AG08395 (cell line): ENCODE results near the gene OTULIN.
A peak's percentile ranks its signal among the peaks of the same experiment; 100 is the strongest.

Experiments
- DNase-seq: peaks from one replicate; pipeline ENCODE4 v3.0.0; 2012; ENCODE audit warnings: mixed read lengths, low spot score

Gene OTULIN

DNA sequence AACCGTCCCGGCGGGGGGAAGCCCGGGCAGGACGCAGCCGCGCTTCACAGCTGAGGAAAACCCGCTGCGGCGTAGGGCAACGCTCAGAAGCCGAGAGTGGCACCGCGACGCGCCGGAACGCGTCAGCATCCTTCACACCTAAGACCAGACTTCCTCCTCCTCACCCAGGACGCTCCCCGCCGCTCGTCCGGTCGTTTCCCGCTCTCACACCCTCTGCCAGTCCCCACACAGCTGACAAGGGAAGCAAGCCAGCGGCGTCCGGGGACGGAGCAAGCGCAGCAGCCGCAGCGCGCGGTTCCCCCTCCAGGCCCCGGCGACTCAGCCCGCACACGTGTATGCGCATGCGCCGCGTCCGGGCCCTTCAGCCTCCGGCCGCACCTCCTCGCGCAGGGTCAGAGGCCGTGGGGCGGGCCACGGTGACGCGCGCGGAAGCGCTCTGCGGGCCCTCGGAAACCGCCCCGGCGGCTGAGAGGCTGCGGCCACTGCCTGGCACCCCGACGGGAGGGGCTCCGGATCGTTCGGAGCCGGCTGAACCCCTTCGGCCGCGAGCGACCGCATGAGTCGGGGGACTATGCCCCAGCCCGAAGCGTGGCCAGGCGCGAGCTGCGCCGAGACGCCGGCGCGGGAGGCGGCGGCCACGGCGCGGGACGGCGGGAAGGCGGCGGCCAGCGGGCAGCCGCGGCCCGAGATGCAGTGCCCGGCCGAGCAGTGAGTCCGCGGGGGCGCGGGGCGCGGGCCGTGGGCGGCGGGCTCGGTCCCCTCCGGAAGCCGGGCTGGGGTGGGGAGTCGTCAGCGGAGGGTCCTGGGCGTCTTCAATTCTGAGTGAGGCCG, at the start of gene OTULIN:
Gene OTULIN (plus strand): TSS at position 449 of the 831 bp plus-strand sequence. CDS start 108 bp downstream, at position 557.
- DNase-seq = peak; percentile 99

DNA sequence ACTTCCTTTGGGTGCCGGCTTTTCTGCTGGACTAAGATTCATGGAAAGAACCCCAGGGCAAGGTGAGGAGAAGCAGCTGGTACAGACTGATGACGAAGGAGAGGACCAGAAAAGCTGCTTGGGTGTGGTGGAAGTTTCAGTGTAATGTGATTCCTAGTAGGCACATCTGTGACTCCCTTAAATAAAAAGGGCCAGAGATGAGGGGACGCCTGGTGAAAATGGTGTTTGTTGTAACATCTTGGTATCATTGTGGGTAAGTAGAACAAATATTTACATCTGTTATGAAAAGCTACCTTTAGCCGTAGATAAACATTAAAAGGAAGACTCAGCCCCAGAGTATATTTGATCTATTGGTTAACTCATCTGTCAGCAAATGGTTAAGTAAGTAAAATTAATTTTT, 49.2 kb upstream of the OTULIN start:
- no peak for DNase-seq

GRCh38 chr5:14617441-14617840, 47.1 kb upstream of the OTULIN start:
- no peak for DNase-seq

DNA sequence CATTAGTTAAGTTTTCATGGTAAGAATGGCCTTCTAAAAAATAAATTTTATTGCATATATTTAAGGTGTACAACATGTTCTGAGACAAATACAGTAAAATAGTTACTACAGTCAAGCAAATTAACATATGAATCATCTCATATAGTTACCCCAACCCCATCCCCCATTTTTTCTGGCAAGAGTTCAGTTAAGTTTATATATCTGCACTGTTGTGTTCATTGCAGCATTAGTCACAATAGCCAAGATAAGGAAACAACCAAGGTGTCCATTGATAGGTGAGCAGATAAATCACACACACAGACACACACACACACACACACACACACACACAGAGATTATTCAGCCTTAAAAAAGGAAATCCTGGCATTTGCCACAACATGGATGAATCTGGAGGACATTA, 37.2 kb upstream of the OTULIN start:
- no peak for DNase-seq

GRCh38 chr5:14628346-14628745, 36.2 kb upstream of the OTULIN start:
- DNase-seq = peak; percentile 60

DNA sequence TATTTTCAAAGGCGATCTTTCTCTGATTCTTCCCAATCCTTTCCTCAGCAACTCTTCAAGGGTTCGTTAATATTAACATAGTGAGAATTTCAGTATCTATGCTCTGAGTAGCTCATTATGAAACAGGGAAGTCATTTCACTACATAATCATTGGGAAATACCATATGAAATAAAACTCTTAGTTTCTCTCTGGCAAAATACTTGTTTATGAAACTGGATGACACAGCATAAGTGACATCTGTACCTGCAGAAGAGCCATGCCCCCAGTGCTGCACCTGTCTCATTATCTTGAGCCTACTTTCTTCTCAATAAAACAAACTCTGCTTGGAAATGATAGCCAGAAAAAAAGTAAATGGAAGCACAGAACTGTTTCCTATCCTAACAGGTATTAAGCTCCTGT, 33.8 kb upstream of the OTULIN start:
- DNase-seq = no peak

DNA sequence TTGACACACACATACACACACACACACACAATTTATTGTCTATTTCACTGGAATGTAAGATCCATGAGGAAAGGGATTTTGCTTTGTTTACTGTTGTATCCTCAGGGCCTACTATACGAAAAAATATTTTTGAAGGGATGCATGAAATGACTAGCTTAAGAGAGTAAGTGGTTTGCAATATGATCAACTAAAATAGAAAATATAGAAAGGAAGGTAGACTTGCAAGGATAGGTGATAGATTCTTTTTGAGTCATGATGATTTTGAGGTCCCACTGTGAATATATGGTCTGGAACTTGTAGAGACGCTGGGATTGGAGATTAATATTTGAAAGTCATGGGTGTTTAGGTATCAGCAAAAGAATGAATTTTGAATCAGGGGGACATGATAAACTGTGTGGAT, 28.9 kb upstream of the OTULIN start:
- no peak for DNase-seq

DNA sequence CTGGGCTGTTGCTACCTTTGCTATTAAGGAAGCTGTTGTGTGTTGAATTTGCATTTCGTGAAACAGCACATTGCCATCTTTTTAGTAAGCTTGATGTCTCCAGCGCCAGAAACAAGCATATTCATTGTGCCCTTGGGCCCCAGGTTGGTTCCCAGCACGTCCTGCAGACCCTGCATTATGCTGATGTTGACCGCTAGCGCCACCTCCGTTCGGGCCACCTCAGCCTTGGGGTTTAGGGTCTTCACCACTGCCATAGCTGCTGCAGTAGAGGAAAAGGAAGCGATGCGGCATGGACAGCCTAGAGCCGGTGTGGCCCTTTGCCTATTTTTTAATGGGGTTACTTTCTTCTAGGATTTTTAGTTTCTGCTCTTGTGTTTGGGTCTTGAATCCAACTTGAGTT, 23.8 kb upstream of the OTULIN start:
- no peak for DNase-seq

- no peak for DNase-seq
Measured at GRCh38 chr5:14644623-14645237, 19.8 kb upstream of the OTULIN start.

DNA sequence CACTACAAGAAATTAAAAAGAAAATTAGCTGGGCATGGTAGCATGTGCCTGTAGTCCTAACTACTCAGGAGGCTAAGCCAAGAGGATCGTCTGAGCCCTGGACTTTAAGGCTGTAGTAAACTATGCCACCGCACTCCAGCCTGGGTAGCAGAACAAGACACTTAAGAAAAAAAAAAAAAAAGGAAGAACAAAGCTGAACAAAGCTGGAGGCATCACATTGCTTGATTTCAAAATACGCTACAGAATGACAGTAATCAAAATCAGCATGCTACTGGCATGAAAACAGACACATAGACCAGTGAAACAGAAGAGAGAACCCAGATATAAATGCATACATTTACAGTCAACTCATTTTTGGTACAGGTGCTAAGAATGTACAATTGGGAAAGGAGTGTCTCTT, 14.5 kb upstream of the OTULIN start:
- DNase-seq = no peak

GRCh38 chr5:14655146-14655741, 9.3 kb upstream of the OTULIN start:
- no peak for DNase-seq

- no peak for DNase-seq
Measured at GRCh38 chr5:14656898-14657297, 7.6 kb upstream of the OTULIN start.

GRCh38 chr5:14659821-14660607, 4.5 kb upstream of the OTULIN start:
- DNase-seq = peak; percentile 35

GRCh38 chr5:14660833-14661232, 3.7 kb upstream of the OTULIN start:
- DNase-seq = no peak

DNA sequence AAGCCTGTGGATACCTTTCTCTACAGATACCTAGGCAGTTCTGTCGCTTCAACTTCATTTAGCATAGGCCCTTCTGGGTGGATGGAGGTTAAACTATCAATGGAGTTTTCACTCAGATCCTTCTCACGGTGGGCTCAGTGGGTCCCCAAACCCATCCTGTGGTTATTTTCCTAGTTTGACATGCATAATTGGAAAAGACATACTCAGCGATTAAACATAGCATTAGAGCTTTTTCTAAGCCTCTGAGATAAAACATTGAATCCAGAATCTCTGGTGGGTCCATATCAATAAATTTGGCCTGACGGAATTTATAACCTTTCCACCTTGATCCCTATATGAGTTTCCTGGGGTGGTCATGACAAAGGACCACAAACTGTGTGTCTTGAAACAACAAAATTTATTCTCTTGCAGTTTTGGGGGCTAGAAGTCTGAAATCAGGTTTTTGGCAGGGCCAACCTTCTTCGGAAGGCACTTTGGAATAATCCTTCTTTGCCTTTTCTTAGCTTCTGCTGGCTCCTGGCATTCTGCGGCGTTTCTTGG, 1.7 kb upstream of the OTULIN start:
- no peak for DNase-seq

- DNase-seq = peak; percentile 36
Measured at GRCh38 chr5:14663734-14664269, 716 bp upstream of the OTULIN start.

DNA sequence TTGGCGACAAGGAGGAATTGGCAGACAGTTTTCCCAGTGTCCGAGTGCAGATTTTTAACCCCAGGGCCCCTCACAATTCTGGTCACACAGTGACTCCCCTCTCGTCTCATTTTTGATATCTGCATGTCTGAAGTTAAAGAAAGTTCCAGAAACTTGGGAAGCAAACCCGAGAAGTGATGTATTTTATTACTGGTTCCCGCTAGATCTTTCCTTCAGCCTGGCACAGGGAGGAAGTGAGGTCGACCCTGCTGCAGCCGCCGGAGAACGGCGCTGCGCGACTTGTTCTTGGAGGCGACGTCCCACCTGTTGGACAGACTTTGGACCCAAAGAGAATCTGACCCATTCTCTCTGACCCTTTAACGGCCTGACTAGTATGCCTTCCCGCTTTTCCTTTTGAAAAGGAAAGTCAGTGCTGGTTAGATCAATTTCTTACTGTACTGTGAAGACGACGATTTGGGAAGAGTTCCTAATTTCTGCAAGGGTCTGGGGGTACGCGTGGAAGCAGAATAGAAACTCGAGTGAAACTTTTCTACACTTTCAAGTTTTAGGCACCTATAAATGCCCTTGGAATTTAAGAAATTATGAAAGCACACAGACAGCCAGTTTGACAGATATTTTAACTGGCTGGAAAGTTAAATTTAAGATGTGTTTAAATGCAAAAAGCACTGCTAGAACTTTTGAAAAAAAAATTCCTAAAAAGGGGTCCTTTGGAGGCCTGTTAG, 744 bp downstream of the OTULIN start:
- DNase-seq = peak; percentile 14

DNA sequence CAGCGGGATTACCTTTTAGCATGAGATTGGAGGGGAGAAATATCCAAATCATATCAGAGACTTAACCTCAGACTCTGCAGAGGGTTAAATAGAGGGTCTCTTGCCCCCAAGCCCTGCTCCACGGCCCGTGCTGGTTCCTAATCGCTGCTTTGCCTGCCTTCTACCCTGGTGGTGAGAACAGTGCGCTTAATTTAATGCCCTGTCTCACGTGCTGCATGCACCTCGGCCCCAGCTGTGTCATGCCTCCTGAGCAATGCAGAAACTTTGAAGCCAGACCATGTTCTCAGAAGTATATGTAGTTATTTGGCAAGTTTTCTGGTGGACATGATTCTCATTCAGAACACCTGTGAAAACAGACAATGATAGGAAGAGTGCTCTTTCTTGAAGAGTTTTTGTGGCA, 1.4 kb downstream of the OTULIN start:
- DNase-seq = peak; percentile 23

- DNase-seq = no peak
Measured at GRCh38 chr5:14666357-14666756, 1.8 kb downstream of the OTULIN start.

- no peak for DNase-seq
Measured at GRCh38 chr5:14667290-14667689, 2.8 kb downstream of the OTULIN start.

- DNase-seq = no peak
Measured at GRCh38 chr5:14667770-14668169, 3.3 kb downstream of the OTULIN start.
